Colonic mucosa (tissue), 4 donors: ENCODE results near the gene TECR. TPM values are rescaled to one million over a fixed set of nuclear protein-coding genes. Genes with fewer than 3 reads are reported as not detected.
"Not testable (repeated sequence)": the region's sequence is repeated elsewhere in the genome, so short reads cannot be mapped to it uniquely, and the experiment has no call there.

ENCODE experiments used
- DNase-seq: peaks from one replicate; pipeline ENCODE4 v3.0.0-alpha.2; 2020
- H3K27ac ChIP-seq: fragments of 200-600 bp; one replicate; pipeline ENCODE4 v1.8.0; 2021
- H3K27me3 ChIP-seq: fragments of 200-600 bp; one replicate; pipeline ENCODE4 v1.8.0; 2021
- H3K36me3 ChIP-seq: fragments of 200-600 bp; one replicate; pipeline ENCODE4 v1.8.0; 2021
- H3K4me1 ChIP-seq: fragments of 200-600 bp; one replicate; pipeline ENCODE4 v1.8.0; 2021; ENCODE audit warnings: mild to moderate bottlenecking
- H3K4me3 ChIP-seq: fragments of 200-600 bp; one replicate; pipeline ENCODE4 v1.8.0; 2021
- H3K9ac ChIP-seq, 2 donors: one replicate each; pipeline ENCODE4 v1.7.0; 2013; ENCODE audit warnings: control low read depth in 2 of 2, low read depth in 2 of 2, low read length in 2 of 2
- H3K9me3 ChIP-seq: fragments of 200-600 bp; one replicate; pipeline ENCODE4 v1.8.0; 2021
- intact Hi-C: fragments of 100-400 bp; cut with DNase I; formaldehyde crosslinking; loops from one replicate; pipeline ENCODE4 v1.14.1; 2022
- total RNA-seq, 2 donors: library from RNA; stranded (reverse); fragmentation: NEBNext Ultra II Directional in 1 of 2; extraction: Animal tissue kit (Norgen Biotek cat#: 25700) in 1 of 2; gene quantifications; one replicate each; pipeline ENCODE4 v1.2.1, GENCODE V29; 2021
- TF ChIP-seq, protein P1 (sequence below): fragments of 200-600 bp; IDR thresholded peaks from one replicate; pipeline ENCODE4 v1.8.0; 2022; ENCODE audit warnings: antibody characterized with exemption, mild to moderate bottlenecking
- donor health status: healthy.
- donor health status: DM: no; HTN: no; CAD: no.
- donor health status: DM: no; HTN: no; CAD: no.

TECR gene
- total RNA-seq, 2 donors from 2014 or later, result 136 to 201 TPM

DNA sequence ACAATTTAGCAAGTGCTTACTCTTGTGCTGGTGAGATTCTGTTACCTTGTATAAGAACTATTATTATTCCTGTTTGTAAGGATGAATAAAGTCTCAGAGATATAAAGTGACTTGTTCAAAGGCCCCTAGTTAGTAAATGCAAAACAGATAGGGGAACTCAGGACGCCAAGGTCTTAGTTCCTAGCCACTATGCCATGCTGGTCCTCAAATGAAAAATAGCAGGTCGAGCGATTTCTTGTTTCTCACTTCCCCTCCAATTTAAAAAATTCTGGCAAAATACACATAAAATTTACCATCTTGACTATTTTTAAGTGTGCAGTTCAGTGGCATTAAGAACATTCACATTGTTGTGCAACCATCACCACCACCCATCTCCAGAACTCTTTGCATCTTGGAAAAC, 1.1 kb downstream of the TECR start:
- peak overlapping the region in 1 of 2 donors; percentile 97 for H3K9ac ChIP-seq
- H3K27me3 ChIP-seq, result no peaks in the 10 kb centered on the region
- peak overlapping the region; percentile 65 for H3K4me3 ChIP-seq
- TF ChIP-seq, protein P1, sequence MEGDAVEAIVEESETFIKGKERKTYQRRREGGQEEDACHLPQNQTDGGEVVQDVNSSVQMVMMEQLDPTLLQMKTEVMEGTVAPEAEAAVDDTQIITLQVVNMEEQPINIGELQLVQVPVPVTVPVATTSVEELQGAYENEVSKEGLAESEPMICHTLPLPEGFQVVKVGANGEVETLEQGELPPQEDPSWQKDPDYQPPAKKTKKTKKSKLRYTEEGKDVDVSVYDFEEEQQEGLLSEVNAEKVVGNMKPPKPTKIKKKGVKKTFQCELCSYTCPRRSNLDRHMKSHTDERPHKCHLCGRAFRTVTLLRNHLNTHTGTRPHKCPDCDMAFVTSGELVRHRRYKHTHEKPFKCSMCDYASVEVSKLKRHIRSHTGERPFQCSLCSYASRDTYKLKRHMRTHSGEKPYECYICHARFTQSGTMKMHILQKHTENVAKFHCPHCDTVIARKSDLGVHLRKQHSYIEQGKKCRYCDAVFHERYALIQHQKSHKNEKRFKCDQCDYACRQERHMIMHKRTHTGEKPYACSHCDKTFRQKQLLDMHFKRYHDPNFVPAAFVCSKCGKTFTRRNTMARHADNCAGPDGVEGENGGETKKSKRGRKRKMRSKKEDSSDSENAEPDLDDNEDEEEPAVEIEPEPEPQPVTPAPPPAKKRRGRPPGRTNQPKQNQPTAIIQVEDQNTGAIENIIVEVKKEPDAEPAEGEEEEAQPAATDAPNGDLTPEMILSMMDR, result no peak
- DNase-seq, result no peak
- H3K27ac ChIP-seq, result peak overlapping the region; percentile 92
- H3K4me1 ChIP-seq, result peaks cover 4% of the 10 kb centered on the region
- no peaks in the 10 kb centered on the region for H3K9me3 ChIP-seq
- H3K36me3 ChIP-seq, result no peaks in the 10 kb centered on the region
- intact Hi-C loops, result no loop called here

DNA sequence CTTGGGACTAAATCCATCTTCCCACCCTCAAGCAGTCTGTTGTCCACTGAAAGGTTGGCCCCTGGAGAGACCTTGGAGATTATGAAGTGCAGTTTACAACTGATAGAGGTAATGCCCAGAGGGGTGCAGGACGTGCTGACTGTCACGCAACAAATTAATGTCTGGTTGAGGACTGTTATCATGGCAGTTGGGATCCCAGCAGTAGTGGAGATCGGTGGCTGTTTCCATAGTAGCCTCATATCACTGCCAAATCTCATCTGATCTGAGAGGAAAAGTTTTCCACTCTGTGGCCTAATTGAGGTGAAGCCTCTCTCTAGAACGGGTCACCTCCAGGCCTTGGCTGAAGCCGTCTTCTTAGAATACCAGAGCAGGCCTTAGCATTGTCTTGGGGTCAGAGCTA, 4.1 kb downstream of the TECR start:
- peaks cover 4% of the 10 kb centered on the region for H3K4me1 ChIP-seq
- no peak for DNase-seq
- H3K9ac ChIP-seq, result no peak overlapping the region
- intact Hi-C loops, result no loop called here
- no peak overlapping the region for H3K27ac ChIP-seq
- H3K36me3 ChIP-seq, result no peaks in the 10 kb centered on the region
- H3K4me3 ChIP-seq, result no peak overlapping the region
- H3K27me3 ChIP-seq, result no peaks in the 10 kb centered on the region
- TF ChIP-seq, protein P1, result no peak
- no peaks in the 10 kb centered on the region for H3K9me3 ChIP-seq

DNA sequence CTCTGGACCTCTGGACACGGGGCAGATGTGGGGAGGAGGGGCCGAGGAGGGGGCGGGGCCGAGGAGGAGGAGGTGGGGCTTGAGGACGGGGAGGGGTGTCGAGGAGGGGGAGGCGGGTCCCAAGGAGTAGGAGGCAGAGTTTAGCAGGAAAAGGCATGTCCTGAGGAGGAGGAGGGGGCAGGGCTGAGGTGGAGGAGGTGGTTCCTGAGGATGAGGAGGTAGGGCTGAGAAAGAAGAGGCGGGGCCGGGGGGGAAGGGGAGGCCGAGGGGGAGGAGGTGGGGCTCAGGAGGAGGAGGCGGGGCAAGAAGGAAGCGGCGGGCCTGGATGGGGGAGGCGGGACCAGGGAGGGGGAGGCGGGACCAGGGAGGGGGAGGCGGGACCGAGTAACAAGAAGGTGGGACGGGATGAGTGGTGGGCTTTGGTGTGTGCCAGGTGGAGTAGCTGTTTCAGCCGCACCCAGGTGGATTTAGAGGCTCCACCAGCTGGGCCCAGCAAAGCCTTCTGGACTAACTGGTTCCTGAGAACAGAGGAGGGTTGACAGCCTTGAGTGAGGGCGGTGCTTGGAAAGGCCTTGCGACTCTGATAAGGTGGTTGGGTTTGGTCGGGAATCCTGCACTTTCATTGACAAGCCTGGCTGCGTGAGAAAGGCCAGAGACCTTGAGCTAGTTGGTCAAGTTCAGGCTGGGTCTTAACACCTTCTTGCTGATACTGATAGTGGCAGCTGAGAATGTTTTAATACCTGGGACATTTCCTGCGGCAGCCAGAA, 7.7 kb downstream of the TECR start:
- Histone ChIP-seq H3K27ac (peak overlapping the region; percentile 44), H3K36me3 (no peaks in the 10 kb centered on the region), H3K4me1 (no peaks in the 10 kb centered on the region), H3K4me3 (peak overlapping the region; percentile 17), H3K9ac (peak overlapping the region in 1 of 2 donors; percentile 40), H3K27me3 (no peaks in the 10 kb centered on the region), H3K9me3 (no peaks in the 10 kb centered on the region)
- TF ChIP-seq, protein P1, result no peak
- DNase-seq, result peak; percentile 91
- intact Hi-C loops, result no loop called here

DNA sequence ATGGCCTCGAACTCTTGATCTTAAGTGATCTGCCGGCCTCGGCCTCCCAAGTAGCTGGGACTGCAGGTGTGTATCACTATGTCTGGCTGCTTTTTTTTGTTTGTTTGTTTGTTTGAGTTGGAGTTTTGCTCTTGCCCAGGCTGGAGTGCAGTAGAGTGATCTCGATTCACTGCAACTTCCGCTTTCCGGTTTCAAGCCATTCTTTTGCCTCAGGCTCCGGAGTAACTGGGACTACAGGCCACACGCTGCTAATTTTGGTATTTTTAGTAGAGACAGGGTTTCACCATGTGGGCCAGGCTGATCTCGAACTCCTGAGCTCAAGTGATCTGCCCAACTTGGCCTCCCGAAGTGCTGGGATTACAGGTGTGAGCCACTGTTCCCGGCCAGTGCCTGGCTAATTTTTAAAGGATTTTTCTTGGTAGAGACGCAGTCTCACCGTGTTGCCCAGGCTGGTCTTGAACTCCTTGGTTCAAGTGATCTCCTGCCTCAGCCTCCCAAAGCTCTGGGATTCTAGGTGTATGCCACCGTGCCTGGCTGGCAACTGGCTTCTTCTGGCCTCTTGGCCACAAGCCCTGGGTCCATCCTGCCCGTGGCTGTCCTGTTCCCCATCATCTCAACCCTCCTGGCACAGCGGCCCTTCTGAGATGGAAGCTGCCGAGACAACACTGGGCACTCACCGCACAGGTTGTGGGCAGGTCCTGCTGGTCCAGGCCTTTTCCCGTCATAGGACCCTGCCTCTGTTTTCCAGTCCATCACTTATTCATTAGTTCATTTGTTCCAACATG, 11.5 kb downstream of the TECR start:
- H3K27ac ChIP-seq, result no peak overlapping the region
- intact Hi-C loops, result no loop called here
- H3K27me3 ChIP-seq, result no peaks in the 10 kb centered on the region
- no peak overlapping the region for H3K9ac ChIP-seq
- DNase-seq, result no peak
- no peaks in the 10 kb centered on the region for H3K9me3 ChIP-seq
- H3K4me3 ChIP-seq, result no peak overlapping the region
- no peaks in the 10 kb centered on the region for H3K36me3 ChIP-seq
- TF ChIP-seq, protein P1, result no peak
- H3K4me1 ChIP-seq, result no peaks in the 10 kb centered on the region

DNA sequence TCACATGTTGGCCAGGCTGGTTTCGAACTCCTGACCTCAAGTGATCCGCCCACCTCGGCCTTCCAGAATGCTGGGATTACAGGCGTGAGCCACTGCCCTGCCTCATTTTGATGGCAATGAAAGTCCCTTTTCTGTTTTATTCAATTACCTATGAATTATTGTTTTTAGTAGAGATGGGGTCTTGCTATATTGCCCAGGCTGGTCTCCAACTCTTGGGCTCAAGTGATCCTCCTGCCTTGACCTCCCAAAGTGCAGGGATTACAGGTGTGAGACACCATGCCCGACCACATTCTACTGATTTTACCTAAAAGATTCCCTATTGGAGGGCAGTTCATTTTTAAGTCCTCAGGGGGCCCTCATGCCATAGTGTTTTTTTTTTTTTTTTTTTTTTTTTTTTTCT, 12.6 kb downstream of the TECR start:
- H3K9ac ChIP-seq, H3K36me3 ChIP-seq, H3K4me1 ChIP-seq, intact Hi-C loops, H3K9me3 ChIP-seq, H3K27me3 ChIP-seq, DNase-seq, H3K4me3 ChIP-seq, H3K27ac ChIP-seq: not testable (repeated sequence)
